Astrocyte (in vitro differentiated cells and primary cell): ENCODE data around the gene NME5. TPM values are rescaled to one million over a fixed set of nuclear protein-coding genes. Genes with fewer than 3 reads are reported as not detected.

Experiments
- DNase-seq: peaks from one replicate; pipeline ENCODE4 v3.0.0-alpha.2; 2010; ENCODE audit warnings: low read depth
- FAIRE-seq: peaks from 2 replicates; lab custom pipeline; 2011; peaks lifted over from hg19 to GRCh38; lab: Jason Lieb, UNC
- H2AFZ ChIP-seq: 2 replicates; pipeline ENCODE4 v1.6.0; 2012; ENCODE audit warnings: low read depth, low read length, inconsistent platforms
- H3K27ac ChIP-seq: 2 replicates; pipeline ENCODE4 v1.5.1; 2011; ENCODE audit warnings: low read depth, low read length, inconsistent platforms
- H3K27me3 ChIP-seq: 2 replicates; pipeline ENCODE4 v1.6.0; 2011; ENCODE audit warnings: low read length, inconsistent platforms; ENCODE audit not compliant: insufficient read depth
- H3K36me3 ChIP-seq: 2 replicates; pipeline ENCODE4 v1.5.1; 2011; ENCODE audit warnings: low read length, inconsistent platforms; ENCODE audit not compliant: insufficient read depth
- H3K4me1 ChIP-seq: 2 replicates; pipeline ENCODE4 v1.5.1; 2011; ENCODE audit warnings: low read length, inconsistent platforms; ENCODE audit not compliant: insufficient read depth
- H3K4me2 ChIP-seq: 2 replicates; pipeline ENCODE4 v1.6.0; 2012; ENCODE audit warnings: low read length, inconsistent platforms
- H3K4me3 ChIP-seq: 2 replicates; pipeline ENCODE4 v1.5.1; 2011; ENCODE audit warnings: low read depth, mild to moderate bottlenecking, low read length, inconsistent platforms; ENCODE audit not compliant: insufficient read depth
- H3K79me2 ChIP-seq: 2 replicates; pipeline ENCODE4 v1.6.0; 2012; ENCODE audit warnings: mild to moderate bottlenecking, low read length, inconsistent platforms; ENCODE audit not compliant: insufficient read depth
- H3K9ac ChIP-seq: 2 replicates; pipeline ENCODE4 v1.6.0; 2012; ENCODE audit warnings: mild to moderate bottlenecking, low read length, inconsistent platforms
- H3K9me3 ChIP-seq: 2 replicates; pipeline ENCODE4 v1.5.1; 2012; ENCODE audit warnings: low read depth, mild to moderate bottlenecking, low read length, inconsistent platforms; ENCODE audit not compliant: insufficient read depth
- H4K20me1 ChIP-seq: 2 replicates; pipeline ENCODE4 v1.6.0; 2012; ENCODE audit warnings: low read length, inconsistent platforms; ENCODE audit not compliant: insufficient read depth
- H3K27ac Mint-ChIP-seq: one replicate; pipeline ENCODE4 v1.8.0; 2021; ENCODE audit warnings: mild to moderate bottlenecking, mixed read lengths; ENCODE audit not compliant: unreplicated experiment
- H3K27me3 Mint-ChIP-seq: one replicate; pipeline ENCODE4 v1.8.0; 2021; ENCODE audit warnings: low read depth, mixed read lengths; ENCODE audit not compliant: unreplicated experiment
- H3K36me3 Mint-ChIP-seq: one replicate; pipeline ENCODE4 v1.8.0; 2021; ENCODE audit warnings: low read depth, mixed read lengths; ENCODE audit not compliant: unreplicated experiment
- H3K4me1 Mint-ChIP-seq: one replicate; pipeline ENCODE4 v1.8.0; 2021; ENCODE audit warnings: low read depth, mixed read lengths; ENCODE audit not compliant: unreplicated experiment
- H3K4me3 Mint-ChIP-seq: one replicate; pipeline ENCODE4 v1.8.0; 2021; ENCODE audit warnings: mild to moderate bottlenecking, moderate library complexity, mixed read lengths; ENCODE audit not compliant: unreplicated experiment
- H3K9me3 Mint-ChIP-seq: one replicate; pipeline ENCODE4 v1.8.0; 2021; ENCODE audit warnings: mild to moderate bottlenecking, mixed read lengths; ENCODE audit not compliant: unreplicated experiment
- CTCF ChIP-seq: IDR thresholded peaks from 2 replicates; pipeline ENCODE4 v1.5.1; 2011; ENCODE audit warnings: low read depth, mild to moderate bottlenecking, inconsistent platforms, low read length, moderate library complexity; ENCODE audit not compliant: insufficient read depth
- EZH2 ChIP-seq: IDR thresholded peaks from 2 replicates; pipeline ENCODE4 v1.6.1; 2012; ENCODE audit warnings: mild to moderate bottlenecking, low read length, inconsistent platforms; ENCODE audit not compliant: insufficient read depth
- total RNA-seq: library from RNA; stranded (reverse); gene quantifications from 2 replicates; pipeline ENCODE4 v1.2.1, GENCODE V29; 2021

The NME5 gene
- total RNA-seq, 1 donor from 2014 or later = 3.2 TPM

- no peak for FAIRE-seq
- H3K4me2 ChIP-seq = peak overlapping the region; percentile 87
- peak overlapping the region; percentile 99 for H3K4me3 ChIP-seq
- H3K4me1 Mint-ChIP-seq = peaks cover 2% of the 10 kb centered on the region
- peaks cover 24% of the 10 kb centered on the region for H3K36me3 ChIP-seq
- no peak for DNase-seq
- peak overlapping the region; percentile 12 for H3K27ac Mint-ChIP-seq
- H3K4me3 Mint-ChIP-seq = no peak overlapping the region
- peak overlapping the region; percentile 98 for H3K9ac ChIP-seq
- H3K79me2 ChIP-seq = peaks cover 71% of the 10 kb centered on the region
- no peak for TF ChIP-seq EZH2
- no peak for TF ChIP-seq CTCF
- H3K9me3 ChIP-seq = no peaks in the 10 kb centered on the region
- peaks cover 6% of the 10 kb centered on the region for H4K20me1 ChIP-seq
- H3K36me3 Mint-ChIP-seq = no peaks in the 10 kb centered on the region
- peak overlapping the region; percentile 93 for H2AFZ ChIP-seq
- peak overlapping the region; percentile 46 for H3K27ac ChIP-seq
- no peaks in the 10 kb centered on the region for H3K27me3 ChIP-seq
- no peaks in the 10 kb centered on the region for H3K9me3 Mint-ChIP-seq
- peaks cover 12% of the 10 kb centered on the region for H3K4me1 ChIP-seq
- H3K27me3 Mint-ChIP-seq = no peaks in the 10 kb centered on the region
These were observed 40.1 kb upstream of the NME5 start for GRCh38 chr5:138179277-138179857.

GRCh38 chr5:138178516-138179276 is 39.5 kb upstream of the NME5 start, which contains the start of the genes BRD8 and KIF20A:
BRD8 (minus strand) TSS chr5:138178630; CDS start chr5:138178614, 16 bp downstream.
KIF20A (plus strand) TSS chr5:138179112; CDS start chr5:138179681, 569 bp downstream.
- Mint-ChIP-seq H3K27ac (peak within 1 kb of the TSS; percentile 12), H3K4me3 (no peak within 1 kb of the TSS), H3K27me3 (no peaks in the 10 kb centered on the region), H3K9me3 (no peaks in the 10 kb centered on the region), H3K4me1 (peaks cover 2% of the 10 kb centered on the region), H3K36me3 (no peaks in the 10 kb centered on the region)
- H3K27ac ChIP-seq = peak within 1 kb of the TSS; percentile 90
- H3K27me3 ChIP-seq = no peaks in the 10 kb centered on the region
- peak within 1 kb of the TSS; percentile 98 for H3K9ac ChIP-seq
- H4K20me1 ChIP-seq = peaks cover 6% of the 10 kb centered on the region
- TF ChIP-seq CTCF (no peak), EZH2 (no peak)
- peak within 1 kb of the TSS; percentile 87 for H3K4me2 ChIP-seq
- peak within 1 kb of the TSS; percentile 99 for H3K4me3 ChIP-seq
- peak within 1 kb of the TSS; percentile 93 for H2AFZ ChIP-seq
- peaks cover 12% of the 10 kb centered on the region for H3K4me1 ChIP-seq
- peaks cover 22% of the 10 kb centered on the region for H3K36me3 ChIP-seq
- FAIRE-seq (no peak), DNase-seq (peak; percentile 90)
- H3K9me3 ChIP-seq = no peaks in the 10 kb centered on the region
- H3K79me2 ChIP-seq = peaks cover 78% of the 10 kb centered on the region
